HG03159 (cell line): ENCODE data around the gene PLD1.

ENCODE experiments used
- ATAC-seq: cut with Tn5 transposase; IDR thresholded peaks from one replicate; pipeline ENCODE4 v1.9.1; 2021; ENCODE audit warnings: mild to moderate bottlenecking, moderate library complexity; ENCODE audit not compliant: unreplicated experiment

PLD1 gene

GRCh38 chr3:171677706-171678105, 132.6 kb downstream of the PLD1 start:
- ATAC-seq, result no peak

- no peak for ATAC-seq
These were observed 133.6 kb downstream of the PLD1 start for GRCh38 chr3:171676601-171677175.

GRCh38 chr3:171673951-171674350, 136.3 kb downstream of the PLD1 start:
- no peak for ATAC-seq

- no peak for ATAC-seq
These were observed 137.7 kb downstream of the PLD1 start for GRCh38 chr3:171672538-171672937.

- ATAC-seq, result no peak
These were observed 138.2 kb downstream of the PLD1 start for GRCh38 chr3:171672124-171672523.

- ATAC-seq, result no peak
These were observed 138.6 kb downstream of the PLD1 start for GRCh38 chr3:171671709-171672108.

GRCh38 chr3:171666516-171666915, 143.8 kb downstream of the PLD1 start:
- ATAC-seq, result no peak

GRCh38 chr3:171663805-171664204, 146.5 kb downstream of the PLD1 start:
- no peak for ATAC-seq

GRCh38 chr3:171661484-171661883, 148.8 kb downstream of the PLD1 start:
- no peak for ATAC-seq

GRCh38 chr3:171660188-171660587, 150.1 kb downstream of the PLD1 start:
- ATAC-seq, result no peak

- no peak for ATAC-seq
These were observed 151.4 kb downstream of the PLD1 start for GRCh38 chr3:171658841-171659240.

GRCh38 chr3:171654809-171655208, 155.5 kb downstream of the PLD1 start:
- ATAC-seq, result no peak

GRCh38 chr3:171654326-171654725, 156.0 kb downstream of the PLD1 start:
- ATAC-seq, result no peak

- no peak for ATAC-seq
These were observed 156.6 kb downstream of the PLD1 start for GRCh38 chr3:171653701-171654100.

GRCh38 chr3:171652932-171653331, 157.4 kb downstream of the PLD1 start:
- no peak for ATAC-seq

- no peak for ATAC-seq
These were observed 160.2 kb downstream of the PLD1 start for GRCh38 chr3:171649911-171650592.

GRCh38 chr3:171649267-171649666, 161.0 kb downstream of the PLD1 start:
- no peak for ATAC-seq

GRCh38 chr3:171648069-171648468, 162.2 kb downstream of the PLD1 start:
- ATAC-seq, result no peak

- no peak for ATAC-seq
These were observed 163.7 kb downstream of the PLD1 start for GRCh38 chr3:171646357-171647133.

- ATAC-seq, result no peak
These were observed 165.6 kb downstream of the PLD1 start for GRCh38 chr3:171644681-171645080.

- ATAC-seq, result no peak
These were observed 166.6 kb downstream of the PLD1 start for GRCh38 chr3:171643681-171644080.

GRCh38 chr3:171643033-171643432, 167.2 kb downstream of the PLD1 start:
- ATAC-seq, result no peak
